GM18498 (cell line): ENCODE results near the gene FAM89B.
A peak's percentile ranks its signal among the peaks of the same experiment; 100 is the strongest.

Source experiments
- ATAC-seq: cut with Tn5 transposase; IDR thresholded peaks from one replicate; pipeline ENCODE4 v1.9.1; 2021; ENCODE audit warnings: mild to moderate bottlenecking, moderate library complexity; ENCODE audit not compliant: unreplicated experiment

Gene FAM89B

DNA sequence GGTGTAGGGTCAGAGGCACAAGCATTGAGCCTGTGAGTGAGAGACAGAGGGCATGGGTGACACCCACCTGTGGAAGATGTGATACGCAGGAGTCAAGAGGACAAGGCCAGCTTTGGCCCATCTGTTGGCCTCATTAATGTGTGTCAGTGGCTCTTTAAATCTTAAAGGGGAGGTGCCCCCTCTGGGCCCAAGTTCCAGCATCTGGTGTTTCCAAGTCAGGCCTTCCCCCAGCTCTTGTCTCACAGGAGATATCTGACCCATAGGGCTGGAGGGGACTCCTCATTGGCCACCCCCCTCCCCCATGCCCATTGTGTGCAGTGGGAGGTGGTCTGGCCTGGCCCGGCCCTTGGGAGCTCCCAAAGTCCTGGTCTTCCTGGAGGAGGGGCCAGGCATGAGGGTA, 14.3 kb downstream of the FAM89B start:
- ATAC-seq = no peak

DNA sequence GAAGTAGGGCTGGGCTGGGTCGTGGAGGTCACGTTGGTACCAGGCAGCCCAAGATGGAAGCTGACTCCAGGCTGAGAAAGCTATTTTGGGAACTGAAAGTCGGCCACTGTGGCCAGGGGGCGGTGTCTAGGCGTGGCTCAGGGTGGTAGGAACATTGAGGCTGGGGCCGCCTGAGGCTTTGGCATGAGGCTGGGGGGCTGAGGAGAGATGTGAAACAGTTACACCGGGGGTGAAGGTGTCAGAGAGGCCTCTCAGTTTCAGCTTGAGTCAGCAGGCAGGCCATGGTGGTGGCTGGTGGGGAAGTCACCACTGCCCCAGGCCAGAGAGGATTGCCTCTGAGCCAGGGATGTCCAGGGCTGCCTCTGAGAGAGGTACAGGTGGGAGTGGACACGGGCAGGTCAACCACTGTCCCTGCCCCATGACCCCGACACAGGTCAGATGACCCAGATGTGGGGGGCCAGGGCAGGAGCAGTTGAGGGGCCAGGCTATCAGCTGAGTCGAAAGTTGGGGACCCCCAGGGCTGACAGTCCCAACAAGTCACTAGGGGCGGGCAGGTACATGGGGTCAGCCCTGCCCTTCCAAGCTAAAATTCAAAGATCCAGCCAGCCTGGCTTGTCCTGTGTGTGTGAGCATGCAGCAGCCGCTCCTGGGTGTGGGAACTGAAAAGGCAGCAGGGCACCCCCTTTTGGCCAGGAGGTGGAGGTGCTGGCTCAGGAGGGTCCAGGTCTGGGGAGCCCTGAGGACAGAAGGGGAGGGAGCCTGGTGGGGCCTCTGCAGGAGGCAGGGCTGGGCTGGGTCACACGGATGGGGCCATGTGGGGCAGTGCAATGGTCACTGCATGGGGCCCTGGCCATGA, 16.1 kb downstream of the FAM89B start:
- ATAC-seq = peak; percentile 79

GRCh38 chr11:65589444-65590239, 17.3 kb downstream of the FAM89B start:
- no peak for ATAC-seq

- ATAC-seq = no peak
These were observed 18.0 kb downstream of the FAM89B start for GRCh38 chr11:65590240-65590738.

DNA sequence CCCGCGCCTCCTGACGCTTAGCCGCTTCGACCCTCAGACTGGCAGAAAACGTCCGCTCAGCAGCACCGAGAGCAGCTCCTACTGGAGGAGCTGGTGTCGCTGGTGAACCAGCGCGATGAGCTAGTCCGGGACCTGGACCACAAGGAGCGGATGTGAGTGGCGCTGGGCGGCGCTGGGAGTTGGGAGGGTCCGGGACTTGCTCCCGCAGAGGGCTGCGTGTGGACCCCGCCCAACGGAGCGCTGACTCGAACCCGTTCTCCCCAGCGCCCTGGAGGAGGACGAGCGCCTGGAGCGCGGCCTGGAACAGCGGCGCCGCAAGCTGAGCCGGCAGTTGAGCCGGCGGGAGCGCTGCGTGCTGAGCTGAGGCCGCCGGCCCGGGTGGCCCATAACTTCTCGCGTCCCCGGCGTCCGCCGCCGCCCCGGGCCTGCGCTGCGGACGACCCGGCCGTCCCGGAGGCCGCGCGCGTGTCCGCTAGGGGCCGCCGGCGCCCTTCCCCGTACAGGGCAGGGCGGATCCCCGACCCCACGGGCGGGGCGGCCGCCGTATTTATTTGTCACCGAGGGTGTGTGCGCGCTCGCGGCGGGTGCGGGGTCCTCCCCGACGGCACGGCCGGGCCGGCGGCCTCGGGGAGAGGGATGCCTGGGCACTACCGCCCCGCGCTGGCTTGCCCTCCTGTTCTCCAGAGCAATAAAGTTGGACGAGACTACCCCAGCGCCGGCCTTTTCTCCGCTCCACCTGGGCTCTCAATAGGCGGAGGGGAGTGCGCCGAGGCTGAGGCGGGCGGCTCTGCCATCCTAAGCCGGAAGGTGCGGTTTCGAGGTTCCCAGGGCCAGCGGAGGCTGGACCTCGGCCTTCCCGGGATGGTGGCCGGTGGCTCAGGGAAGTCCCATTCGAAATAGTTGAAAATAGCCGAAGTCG, 19.9 kb downstream of the FAM89B start:
- no peak for ATAC-seq

DNA sequence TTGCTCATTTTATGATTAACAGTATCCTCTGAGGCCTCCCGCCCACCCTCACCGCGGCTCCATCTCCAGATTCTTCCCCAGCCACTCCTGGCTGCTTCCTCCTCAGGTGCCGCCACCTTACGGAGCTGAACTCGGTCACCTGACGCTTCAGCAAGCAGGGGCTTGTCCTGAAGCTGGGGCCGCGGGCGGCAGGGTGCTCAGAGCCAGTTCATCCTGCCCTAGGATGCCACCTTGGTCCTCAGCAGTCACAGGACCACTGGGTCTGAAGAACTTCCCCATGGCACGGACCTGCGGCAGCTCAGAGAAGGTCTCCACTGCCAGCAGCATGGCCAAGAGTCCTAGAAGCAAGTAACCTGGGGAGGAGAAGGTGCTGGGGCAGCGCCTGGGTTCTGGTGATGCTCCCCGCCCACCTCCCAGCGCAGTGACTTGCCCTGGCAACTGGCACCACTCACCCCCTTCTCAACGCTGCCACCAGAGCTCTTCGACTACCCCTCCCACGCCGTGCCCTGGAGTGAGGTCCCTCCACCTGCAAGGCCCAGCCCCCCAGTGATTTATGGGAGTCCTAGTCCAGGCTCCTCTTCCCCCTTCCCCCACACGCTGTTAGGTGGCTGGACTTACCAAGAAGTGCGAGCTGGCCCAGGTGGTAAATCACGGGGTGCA, 20.6 kb downstream of the FAM89B start:
- ATAC-seq = no peak

GRCh38 chr11:65593518-65594414, 21.4 kb downstream of the FAM89B start:
- ATAC-seq = no peak

- no peak for ATAC-seq
These were observed 22.8 kb downstream of the FAM89B start for GRCh38 chr11:65595131-65595530.

DNA sequence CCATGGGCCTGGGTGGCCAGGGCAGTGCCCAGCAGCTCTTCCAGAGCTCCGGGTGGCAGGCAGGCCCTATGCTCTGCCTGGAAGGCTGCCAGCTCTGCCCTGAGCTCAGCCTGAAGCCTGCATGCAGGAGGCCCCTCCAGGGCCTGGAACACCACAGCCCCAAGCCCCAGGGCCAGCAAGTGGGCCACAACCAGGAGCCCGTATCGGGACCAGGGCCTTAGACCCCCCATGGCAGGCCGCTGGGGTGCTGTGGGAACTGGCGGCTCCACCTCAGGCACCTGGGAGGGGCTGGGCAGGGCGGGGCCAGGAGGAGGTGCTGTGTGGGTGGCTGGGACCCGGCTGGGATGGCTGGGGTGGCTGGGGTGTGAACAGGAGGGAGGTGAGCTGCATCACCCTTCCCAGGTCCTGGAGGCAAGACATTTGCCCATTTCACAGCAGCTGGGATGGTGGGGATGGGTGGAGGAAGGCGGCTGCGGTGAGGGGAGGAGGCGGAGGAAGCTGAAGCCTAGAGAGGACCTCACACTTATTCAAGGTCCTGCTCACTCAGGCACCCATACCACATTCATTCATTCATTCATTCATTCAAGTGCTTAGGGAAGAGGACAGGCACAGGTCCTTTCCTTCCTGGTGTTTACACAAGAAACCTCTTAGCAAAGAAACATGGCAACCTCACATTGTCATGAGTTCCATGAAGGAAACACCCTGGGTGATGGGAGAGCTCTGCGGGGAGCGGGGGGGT, 23.4 kb downstream of the FAM89B start, which contains the start of gene KCNK7:
Gene KCNK7, minus strand, starts transcription at position 258 of the 739 bp plus-strand sequence. Its CDS starts 28 bp downstream, at position 230.
- no peak for ATAC-seq

DNA sequence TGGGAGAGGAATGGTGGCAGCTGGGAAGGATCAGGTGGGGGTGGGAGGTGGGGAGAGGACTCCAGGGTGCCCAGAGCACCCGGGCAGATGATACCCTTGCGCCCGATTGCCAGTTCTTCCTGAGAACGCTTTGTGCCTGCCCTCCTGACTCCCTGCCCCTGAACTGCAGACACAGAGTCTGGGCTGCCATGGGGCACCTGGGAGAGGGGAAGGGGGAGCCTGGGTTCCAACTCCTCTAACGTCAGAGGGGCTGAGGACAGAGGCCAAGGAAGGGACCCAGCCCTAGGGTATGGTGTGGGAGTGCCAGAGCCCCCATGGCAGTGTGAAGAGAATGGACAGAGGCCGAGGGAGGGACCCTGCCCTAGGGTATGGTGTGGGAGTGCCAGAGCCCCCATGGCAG, 24.2 kb downstream of the FAM89B start:
- no peak for ATAC-seq

DNA sequence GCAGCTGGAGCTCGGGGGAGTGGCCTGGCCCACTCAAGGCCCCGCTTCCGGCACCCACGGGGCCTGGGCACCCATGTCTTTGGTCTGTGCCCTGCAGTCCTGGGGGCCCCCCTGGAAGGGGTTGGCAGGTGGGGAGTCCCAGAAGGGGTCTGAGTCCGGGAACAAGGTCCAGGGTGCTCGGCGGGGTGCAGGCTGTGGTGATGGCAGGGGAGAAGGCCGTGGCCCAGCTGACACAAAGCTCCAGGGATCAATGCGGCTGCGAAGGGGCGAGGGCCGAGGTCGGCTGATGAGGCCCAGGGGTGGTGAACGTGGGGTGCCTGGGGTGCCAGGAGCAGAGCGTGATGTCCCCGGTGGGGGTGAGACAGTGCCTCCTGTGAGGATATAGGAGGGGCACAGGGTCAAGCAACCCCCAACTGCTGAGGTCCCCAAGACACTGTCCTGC, 25.9 kb downstream of the FAM89B start:
- no peak for ATAC-seq

GRCh38 chr11:65599216-65599954, 27.0 kb downstream of the FAM89B start:
- ATAC-seq = no peak

- ATAC-seq = no peak
These were observed 27.6 kb downstream of the FAM89B start for GRCh38 chr11:65599955-65600246.

GRCh38 chr11:65604258-65604657, 31.9 kb downstream of the FAM89B start:
- ATAC-seq = no peak

- ATAC-seq = no peak
These were observed 34.7 kb downstream of the FAM89B start for GRCh38 chr11:65606876-65607613.

DNA sequence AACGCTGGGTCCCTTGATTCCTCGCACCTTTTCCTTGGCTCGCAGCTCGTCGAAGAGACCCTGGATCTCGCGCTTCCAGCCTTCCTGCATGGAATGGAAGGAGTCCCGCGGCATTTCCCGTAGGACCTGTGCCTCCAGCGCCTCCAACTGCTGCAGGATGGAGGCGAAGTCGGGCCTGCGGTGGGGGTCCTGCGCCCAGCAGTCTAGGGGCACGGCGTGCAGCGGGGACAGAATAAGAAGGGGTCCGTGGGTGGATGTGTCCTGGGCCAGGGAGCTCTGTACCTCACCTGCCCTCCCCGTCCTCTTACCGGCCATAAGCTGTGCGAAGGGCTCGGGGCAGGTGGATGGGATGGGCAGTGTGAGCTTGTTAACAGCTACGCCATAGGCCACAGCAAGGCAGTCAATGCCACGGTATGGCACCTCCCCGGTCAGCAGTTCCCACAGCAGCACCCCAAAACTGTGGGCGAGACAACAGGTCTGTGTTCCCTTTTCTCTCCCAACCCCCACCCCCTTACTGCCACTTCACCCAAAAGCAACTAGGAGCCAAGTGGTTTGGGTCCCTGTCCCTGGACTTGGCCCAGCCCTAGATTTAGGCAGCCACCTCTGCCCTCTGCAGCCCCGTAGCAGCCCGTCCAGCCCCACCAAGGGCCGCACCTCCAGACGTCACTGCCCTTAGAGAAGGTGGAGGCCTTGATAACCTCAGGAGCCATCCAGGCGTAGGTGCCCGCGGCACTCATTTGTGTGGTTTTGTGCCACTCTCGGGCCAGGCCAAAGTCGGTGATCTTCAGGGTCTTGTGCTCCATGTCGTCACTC, 35.5 kb downstream of the FAM89B start:
- no peak for ATAC-seq
